Hematopoietic multipotent progenitor cell (in vitro differentiated cells): Measurements from ENCODE around the gene LRRIQ4. TPM values are rescaled to one million over a fixed set of nuclear protein-coding genes. Genes with fewer than 3 reads are reported as not detected.

ENCODE experiments used
- DNase-seq, 3 donors: peaks; one replicate each; pipeline ENCODE4 v3.0.0-alpha.2; 2011 to 2015; ENCODE audit warnings: low read depth in 2 of 3, low spot score in 2 of 3
- total RNA-seq: library from RNA; depleted of rRNA; stranded (reverse); fragments of >200 nt; gene quantifications from one replicate; pipeline ENCODE4 v1.2.3, GENCODE V29; 2012

LRRIQ4 gene
- total RNA-seq, 1 donor = under 0.01 TPM

DNA sequence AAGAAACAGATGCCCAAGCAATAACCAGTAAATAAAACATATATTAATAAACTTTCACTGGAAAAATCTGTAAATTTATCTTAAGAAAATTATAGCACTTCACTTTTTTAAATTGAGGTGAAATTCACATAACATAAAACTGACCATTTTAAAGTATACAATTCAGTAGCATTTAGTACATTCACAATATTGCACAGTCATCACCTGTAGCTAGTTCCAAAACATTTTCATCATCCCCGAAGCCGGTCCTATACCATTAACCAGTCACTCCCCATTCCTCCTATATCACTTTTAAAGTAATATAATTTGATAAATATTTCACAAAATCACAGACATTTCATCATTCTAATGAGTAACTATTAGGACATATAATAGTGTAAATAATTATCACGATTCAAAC is 8.0 kb upstream of the LRRIQ4 start:
- DNase-seq = no peak

GRCh38 chr3:169809230-169809795 is 3.4 kb upstream of the LRRIQ4 start:
- DNase-seq = no peak

- peak; percentile 10 to 68 (median 56) for DNase-seq
Measured at GRCh38 chr3:169811631-169812331, 889 bp upstream of the LRRIQ4 start.

DNA sequence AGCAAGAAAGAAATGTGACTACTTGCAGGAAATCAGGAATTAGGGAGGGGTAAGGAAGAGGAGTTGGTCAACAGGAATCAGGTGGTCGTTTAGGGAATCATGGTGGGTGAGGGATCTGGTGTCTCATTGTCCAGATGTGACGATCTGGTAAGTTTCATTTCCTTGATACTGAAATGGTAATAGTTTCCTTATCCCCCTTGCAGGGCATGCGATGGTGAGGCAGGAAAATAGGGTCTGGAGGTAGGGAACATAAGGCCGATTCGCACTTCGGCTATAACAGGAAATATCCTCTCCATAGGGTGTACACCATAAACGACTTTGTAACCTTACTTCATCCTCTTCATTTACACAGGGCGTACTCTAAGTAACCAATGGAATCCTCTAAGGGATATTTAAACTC is 608 bp downstream of the LRRIQ4 start:
- DNase-seq = no peak

DNA sequence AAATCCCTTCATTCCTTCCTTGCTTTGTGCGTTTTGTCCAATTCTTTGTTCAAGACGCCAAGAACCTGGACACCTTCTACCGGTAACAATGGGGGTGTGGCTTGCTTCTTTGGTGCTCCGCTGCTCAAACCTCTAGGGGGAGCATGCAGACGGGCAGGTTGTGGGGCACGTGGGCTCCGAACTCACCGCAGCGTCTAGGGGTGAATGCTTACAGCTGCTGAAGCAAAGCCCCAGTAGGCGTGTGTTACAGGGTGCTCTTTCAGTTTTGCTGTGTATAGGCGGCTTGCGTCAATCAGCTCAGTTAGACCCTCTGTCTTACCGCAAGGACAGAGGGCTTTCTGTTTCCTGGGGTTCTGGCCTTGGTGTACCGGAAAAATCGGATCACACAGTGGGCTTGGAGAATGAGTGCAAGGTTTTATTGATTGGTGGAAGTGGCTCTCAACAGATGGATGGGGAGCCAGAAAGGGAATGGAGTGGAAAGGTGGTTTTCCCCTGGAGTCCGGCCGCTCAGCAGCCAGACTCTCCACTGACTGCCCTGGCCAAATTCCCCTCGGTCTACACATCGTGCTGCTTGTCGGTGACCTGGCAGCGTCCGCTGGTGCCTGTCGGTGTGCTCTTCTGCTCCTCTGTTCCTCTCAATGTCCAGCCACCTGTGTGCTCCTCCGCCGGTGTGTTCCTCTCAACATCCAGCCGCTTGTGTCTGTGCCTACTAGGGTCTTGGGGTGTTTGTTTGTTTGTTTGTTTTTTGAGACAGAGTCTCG is 1.3 kb downstream of the LRRIQ4 start:
- DNase-seq = peak; percentile 29 to 87 (median 81)

DNA sequence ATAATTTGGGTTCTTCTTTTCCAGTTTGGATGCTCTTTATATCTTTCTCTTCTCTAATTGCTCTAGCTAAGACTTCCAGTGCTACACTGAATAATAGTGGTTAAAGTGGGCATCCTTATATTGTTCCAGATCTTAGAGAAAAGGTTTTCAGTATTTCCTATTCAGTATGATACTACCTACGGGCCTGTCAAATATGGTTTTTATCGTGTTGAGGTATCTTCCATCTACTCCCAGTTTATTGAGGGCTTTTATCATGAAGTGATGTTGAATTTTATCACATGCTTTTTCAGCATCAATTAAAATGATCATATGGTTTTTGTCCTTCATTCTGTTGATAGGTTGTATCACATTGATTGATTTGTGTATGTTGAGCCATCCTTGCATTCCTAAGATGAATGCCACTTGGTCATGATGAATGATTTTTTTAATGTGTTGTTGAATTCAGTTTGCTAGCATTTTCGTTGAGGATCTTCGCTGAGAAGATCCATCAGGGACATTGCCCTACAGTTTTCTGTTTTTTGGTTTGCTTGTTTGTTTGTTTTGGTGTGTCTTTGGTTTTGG is 3.0 kb downstream of the LRRIQ4 start:
- peak in 1 of 3 donors; percentile 25 for DNase-seq

GRCh38 chr3:169818316-169818715 is 5.6 kb downstream of the LRRIQ4 start:
- DNase-seq = no peak

DNA sequence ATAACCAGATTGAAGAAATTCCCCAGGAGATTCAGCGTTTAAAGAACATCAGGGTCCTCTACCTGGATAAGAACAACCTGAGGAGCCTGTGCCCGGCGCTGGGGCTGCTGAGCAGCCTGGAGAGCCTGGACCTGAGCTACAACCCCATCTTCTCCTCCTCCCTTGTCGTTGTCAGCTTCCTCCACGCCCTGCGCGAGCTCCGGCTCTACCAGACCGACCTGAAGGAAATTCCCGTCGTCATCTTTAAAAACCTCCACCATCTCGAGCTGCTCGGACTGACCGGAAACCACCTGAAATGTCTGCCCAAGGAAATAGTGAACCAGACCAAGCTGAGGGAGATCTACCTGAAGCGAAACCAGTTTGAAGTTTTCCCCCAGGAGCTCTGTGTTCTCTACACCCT is 9.4 kb downstream of the LRRIQ4 start:
- DNase-seq = no peak

GRCh38 chr3:169822540-169822939 is 9.9 kb downstream of the LRRIQ4 start:
- no peak for DNase-seq

- DNase-seq = no peak
Measured at GRCh38 chr3:169822983-169823382, 10.3 kb downstream of the LRRIQ4 start.

GRCh38 chr3:169825316-169825715 is 12.6 kb downstream of the LRRIQ4 start:
- no peak for DNase-seq

- DNase-seq = no peak
Measured at GRCh38 chr3:169827712-169828111, 15.0 kb downstream of the LRRIQ4 start.

- DNase-seq = no peak
Measured at GRCh38 chr3:169835533-169835932, 22.9 kb downstream of the LRRIQ4 start.

DNA sequence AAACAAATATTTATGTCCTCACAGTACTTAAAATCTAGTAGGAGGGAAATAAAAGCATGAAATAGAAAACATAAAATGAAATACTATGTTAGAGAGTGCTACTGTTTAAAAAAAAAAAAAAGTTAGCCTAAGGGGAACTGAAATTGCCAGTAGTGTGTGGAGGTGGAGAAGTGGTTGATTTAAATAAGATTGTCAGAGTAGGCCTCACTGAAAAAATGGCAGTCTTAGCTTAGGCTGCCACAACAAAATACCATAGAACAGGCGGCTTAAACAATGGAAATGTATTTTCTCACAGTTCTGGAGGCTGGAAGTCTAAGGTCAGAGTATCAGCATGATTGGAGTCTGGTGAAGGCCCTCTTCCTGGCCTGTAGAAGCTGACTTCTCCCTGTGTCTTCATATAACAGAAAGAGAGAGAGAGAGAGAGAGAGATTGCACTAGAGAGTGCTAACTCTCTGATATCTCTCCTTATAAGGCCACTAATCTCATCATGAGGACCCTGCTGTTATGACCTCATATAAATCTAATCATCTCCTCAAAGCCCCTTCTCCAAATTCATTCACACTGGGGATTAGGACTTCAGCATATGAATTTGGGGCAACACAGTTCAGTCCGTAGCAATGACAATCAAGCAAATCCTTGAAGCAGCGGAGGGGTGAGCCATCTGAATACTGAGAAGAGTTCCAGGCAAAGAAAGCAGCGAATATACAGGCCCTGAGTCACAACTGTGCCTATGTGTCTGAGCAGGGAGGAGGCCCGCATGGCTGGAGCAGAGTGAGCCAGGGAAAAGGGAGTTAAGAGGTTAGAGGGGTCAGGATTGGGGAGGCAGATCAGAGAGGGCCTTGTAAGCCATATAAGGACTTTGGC is 23.6 kb downstream of the LRRIQ4 start:
- no peak for DNase-seq

- no peak for DNase-seq
Measured at GRCh38 chr3:169836942-169837275, 24.2 kb downstream of the LRRIQ4 start.

- DNase-seq = no peak
Measured at GRCh38 chr3:169838511-169839030, 25.9 kb downstream of the LRRIQ4 start.

DNA sequence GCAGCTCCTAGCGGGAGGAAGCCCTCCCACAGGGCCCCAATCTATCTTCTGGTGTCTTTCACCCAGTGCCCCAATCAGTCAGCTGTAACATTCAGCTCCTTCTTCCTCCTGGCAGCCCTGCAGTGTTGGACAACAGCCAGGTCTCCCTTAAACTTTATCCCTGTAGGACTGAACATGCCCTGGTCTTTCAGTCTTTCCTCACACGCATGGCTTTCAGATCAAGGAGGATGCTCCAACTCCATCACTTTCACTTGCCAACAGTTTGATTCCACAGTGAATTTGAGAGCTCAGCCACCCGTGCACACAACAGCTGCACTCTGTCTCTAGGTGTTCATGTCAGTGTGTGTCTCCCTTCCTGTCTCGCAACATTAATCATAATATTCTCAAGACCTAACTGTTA is 28.5 kb downstream of the LRRIQ4 start:
- DNase-seq = no peak

DNA sequence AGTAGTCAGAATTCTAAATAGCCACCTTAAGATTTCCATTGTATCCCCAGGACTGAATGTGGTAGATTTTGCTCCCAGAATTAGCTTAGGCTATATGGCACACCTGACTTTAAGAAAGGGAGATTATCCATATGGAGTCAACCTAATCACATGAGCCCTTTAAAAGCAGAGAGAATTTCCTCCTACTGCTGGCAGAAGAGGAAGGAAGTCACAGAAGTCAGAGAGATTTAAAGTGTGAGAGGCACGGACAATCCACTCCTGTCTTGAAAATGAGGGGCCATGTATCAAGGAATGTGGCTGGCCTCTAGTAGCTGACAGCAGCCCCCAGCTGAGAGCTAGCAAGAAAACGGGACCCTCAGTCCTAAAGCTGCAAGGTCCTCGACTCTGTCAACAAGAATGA is 30.3 kb downstream of the LRRIQ4 start:
- no peak for DNase-seq

GRCh38 chr3:169846458-169847193 is 34.0 kb downstream of the LRRIQ4 start:
- DNase-seq = no peak

DNA sequence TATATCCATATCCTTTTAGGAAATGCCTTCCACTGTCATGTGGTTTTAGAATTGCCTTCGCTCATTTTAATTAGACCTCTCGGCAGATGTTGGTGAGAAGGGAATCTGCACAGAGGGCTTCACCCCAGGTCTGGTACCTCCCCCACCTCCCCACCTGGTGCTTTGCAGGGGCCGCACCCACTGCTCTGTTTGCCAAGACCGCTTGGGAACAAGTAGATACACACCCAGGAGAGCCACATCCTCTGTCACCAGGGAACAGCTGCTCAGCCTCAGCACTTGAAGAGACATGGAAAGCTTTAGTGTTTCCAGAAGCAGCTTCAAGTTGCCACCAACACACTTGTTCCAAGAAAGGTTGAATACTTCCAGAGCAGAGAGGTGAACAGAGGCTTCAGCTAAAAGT is 35.2 kb downstream of the LRRIQ4 start:
- DNase-seq = no peak
